Hepatocyte (in vitro differentiated cells): ENCODE measurements around the gene TCF7. TPM values are rescaled to one million over a fixed set of nuclear protein-coding genes. Genes with fewer than 3 reads are reported as not detected.

Experiments
- DNase-seq: peaks from one replicate; pipeline ENCODE4 v3.0.0-alpha.2; 2016; ENCODE audit warnings: low spot score
- H2AFZ ChIP-seq: fragments of 200-600 bp; sonication (generic); 2 replicates; pipeline ENCODE4 v1.6.0; 2016; ENCODE audit warnings: antibody characterized with exemption, mild to moderate bottlenecking
- H3K27ac ChIP-seq: fragments of 200-600 bp; sonication (generic); 2 replicates; pipeline ENCODE4 v1.5.1; 2016; ENCODE audit warnings: mild to moderate bottlenecking
- H3K27me3 ChIP-seq: fragments of 200-600 bp; sonication (generic); 2 replicates; pipeline ENCODE4 v1.6.1; 2016
- H3K36me3 ChIP-seq: fragments of 200-600 bp; sonication (generic); replicated peaks from 2 replicates; pipeline ENCODE4 v1.5.1; 2016; ENCODE audit warnings: low read depth; ENCODE audit not compliant: insufficient read depth
- H3K4me1 ChIP-seq: fragments of 200-600 bp; sonication (generic); 2 replicates; pipeline ENCODE4 v1.5.1; 2016; ENCODE audit warnings: mild to moderate bottlenecking, moderate library complexity; ENCODE audit not compliant: insufficient read depth
- H3K4me2 ChIP-seq: fragments of 200-600 bp; sonication (generic); 2 replicates; pipeline ENCODE4 v1.6.0; 2016
- H3K4me3 ChIP-seq: fragments of 200-600 bp; sonication (generic); 2 replicates; pipeline ENCODE4 v1.5.1; 2016; ENCODE audit warnings: mild to moderate bottlenecking
- H3K79me2 ChIP-seq: fragments of 200-600 bp; sonication (generic); 2 replicates; pipeline ENCODE4 v1.6.0; 2017; ENCODE audit warnings: mild to moderate bottlenecking
- H3K9me2 ChIP-seq: fragments of 200-600 bp; sonication (generic); replicated peaks from 2 replicates; pipeline ENCODE4 v1.6.0; 2017; ENCODE audit warnings: mild to moderate bottlenecking; ENCODE audit not compliant: insufficient read depth
- H3K9me3 ChIP-seq: fragments of 200-600 bp; sonication (generic); 2 replicates; pipeline ENCODE4 v1.5.1; 2016; ENCODE audit warnings: low read depth, mild to moderate bottlenecking
- H4K20me1 ChIP-seq: fragments of 200-600 bp; sonication (generic); 2 replicates; pipeline ENCODE4 v1.6.0; 2016; ENCODE audit warnings: mild to moderate bottlenecking; ENCODE audit not compliant: insufficient read depth, poor library complexity, severe bottlenecking
- EZH2 ChIP-seq: fragments of 200-600 bp; sonication (generic); IDR thresholded peaks from 2 replicates; pipeline ENCODE4 v1.6.1; 2016; ENCODE audit warnings: antibody characterized with exemption, mild to moderate bottlenecking, borderline replicate concordance
- EZH2phosphoT487 ChIP-seq: fragments of 200-600 bp; sonication (generic); IDR thresholded peaks from one replicate; pipeline ENCODE4 v1.6.1; 2018; ENCODE audit warnings: antibody characterized with exemption, mild to moderate bottlenecking, low read depth, moderate library complexity; ENCODE audit not compliant: unreplicated experiment, severe bottlenecking
- WGBS: methylation state at CpG from one replicate; pipeline ENCODE4 v1.1.6; 2016; ENCODE audit warnings: low lambda C conversion rate; ENCODE audit errors: missing lambda C conversion rate; 5-methylcytosine and 5-hydroxymethylcytosine counted together
- polyA plus RNA-seq: library from polyadenylated mRNA; unstranded; fragments of >200 nt; fragmentation: Nextera tagmentation; extraction: Ambion mirVana; gene quantifications from 2 replicates; pipeline ENCODE4 v1.2.1, GENCODE V29; 2016
- total RNA-seq: library from RNA; depleted of rRNA; stranded (reverse); fragments of >200 nt; gene quantifications from 2 replicates; pipeline ENCODE4 v1.2.3, GENCODE V29; 2014
- TF ChIP-seq, protein P1 (sequence below): fragments of 200-600 bp; sonication (generic); IDR thresholded peaks from 2 replicates; pipeline ENCODE4 v1.5.1; 2016; ENCODE audit warnings: antibody characterized with exemption, mild to moderate bottlenecking; ENCODE audit not compliant: poor library complexity

The TCF7 gene
- total and polyA plus RNA-seq, 2 experiments from 2014 or later = 7.5 to 8.1 TPM

DNA sequence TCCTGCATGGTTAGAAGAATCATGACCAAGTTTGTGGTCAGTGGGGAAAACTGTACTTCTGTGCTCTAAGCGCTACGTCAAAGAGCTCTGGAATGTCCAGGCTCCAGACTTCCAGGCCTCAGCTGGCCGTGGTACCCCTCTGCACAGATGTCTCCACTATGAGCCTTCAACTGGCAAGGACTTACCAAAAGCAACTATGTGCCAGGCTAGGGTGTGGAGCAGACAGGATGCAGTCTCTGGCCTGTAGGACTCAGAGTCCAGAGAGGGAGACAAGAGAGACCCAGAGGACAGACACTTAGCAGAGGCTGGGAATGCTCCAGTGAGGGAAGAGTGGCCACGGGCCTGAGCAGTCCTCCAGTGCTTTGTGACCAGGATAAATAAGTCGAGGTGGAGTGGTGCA is 31.0 kb upstream of the TCF7 start:
- 62% methylated on average over 5 of the region's 5 CpGs for whole genome bisulfite sequencing
- no peaks in the 10 kb centered on the region for H3K27me3 ChIP-seq
- H3K4me3 ChIP-seq = no peak overlapping the region
- H3K9me2 ChIP-seq = no peaks in the 10 kb centered on the region
- no peaks in the 10 kb centered on the region for H3K79me2 ChIP-seq
- no peaks in the 10 kb centered on the region for H3K9me3 ChIP-seq
- DNase-seq = no peak
- H3K36me3 ChIP-seq = no peaks in the 10 kb centered on the region
- H3K27ac ChIP-seq = no peak overlapping the region
- H3K4me1 ChIP-seq = no peaks in the 10 kb centered on the region
- H3K4me2 ChIP-seq = no peak overlapping the region
- no peak for TF ChIP-seq EZH2phosphoT487
- TF ChIP-seq, protein P1, sequence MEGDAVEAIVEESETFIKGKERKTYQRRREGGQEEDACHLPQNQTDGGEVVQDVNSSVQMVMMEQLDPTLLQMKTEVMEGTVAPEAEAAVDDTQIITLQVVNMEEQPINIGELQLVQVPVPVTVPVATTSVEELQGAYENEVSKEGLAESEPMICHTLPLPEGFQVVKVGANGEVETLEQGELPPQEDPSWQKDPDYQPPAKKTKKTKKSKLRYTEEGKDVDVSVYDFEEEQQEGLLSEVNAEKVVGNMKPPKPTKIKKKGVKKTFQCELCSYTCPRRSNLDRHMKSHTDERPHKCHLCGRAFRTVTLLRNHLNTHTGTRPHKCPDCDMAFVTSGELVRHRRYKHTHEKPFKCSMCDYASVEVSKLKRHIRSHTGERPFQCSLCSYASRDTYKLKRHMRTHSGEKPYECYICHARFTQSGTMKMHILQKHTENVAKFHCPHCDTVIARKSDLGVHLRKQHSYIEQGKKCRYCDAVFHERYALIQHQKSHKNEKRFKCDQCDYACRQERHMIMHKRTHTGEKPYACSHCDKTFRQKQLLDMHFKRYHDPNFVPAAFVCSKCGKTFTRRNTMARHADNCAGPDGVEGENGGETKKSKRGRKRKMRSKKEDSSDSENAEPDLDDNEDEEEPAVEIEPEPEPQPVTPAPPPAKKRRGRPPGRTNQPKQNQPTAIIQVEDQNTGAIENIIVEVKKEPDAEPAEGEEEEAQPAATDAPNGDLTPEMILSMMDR = no peak
- TF ChIP-seq EZH2 = no peak
- H2AFZ ChIP-seq = no peak overlapping the region
- no peaks in the 10 kb centered on the region for H4K20me1 ChIP-seq

DNA sequence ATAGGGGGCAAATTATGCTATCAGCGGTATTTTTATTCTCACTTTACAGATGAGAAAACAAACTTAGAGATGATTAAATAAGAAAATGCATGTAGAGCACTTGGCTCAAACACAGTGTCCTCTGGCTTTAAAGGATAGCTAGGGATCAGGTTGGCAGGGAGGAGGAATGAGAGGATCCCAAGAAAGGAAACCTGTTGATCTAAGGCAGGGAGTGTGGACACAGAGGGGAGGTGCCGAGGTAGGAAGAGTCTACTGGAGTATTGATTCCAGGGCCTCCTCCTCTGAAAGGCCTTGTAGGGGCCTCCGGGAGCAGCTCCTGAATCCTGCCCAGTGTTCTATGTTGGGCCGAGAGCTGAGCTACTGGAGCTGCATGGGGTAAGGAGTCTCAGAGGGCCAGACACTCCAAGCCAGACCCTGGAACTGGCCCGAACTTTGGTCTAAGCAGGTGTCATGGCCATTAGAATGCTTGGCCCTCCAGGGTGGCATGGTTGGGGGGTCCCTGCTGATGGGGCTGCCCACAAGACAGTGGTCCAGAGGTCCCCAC is 30.4 kb upstream of the TCF7 start:
- Histone ChIP-seq H3K4me1 (no peaks in the 10 kb centered on the region), H3K36me3 (no peaks in the 10 kb centered on the region)
- WGBS = 80% methylated on average over 5 of the region's 5 CpGs

DNA sequence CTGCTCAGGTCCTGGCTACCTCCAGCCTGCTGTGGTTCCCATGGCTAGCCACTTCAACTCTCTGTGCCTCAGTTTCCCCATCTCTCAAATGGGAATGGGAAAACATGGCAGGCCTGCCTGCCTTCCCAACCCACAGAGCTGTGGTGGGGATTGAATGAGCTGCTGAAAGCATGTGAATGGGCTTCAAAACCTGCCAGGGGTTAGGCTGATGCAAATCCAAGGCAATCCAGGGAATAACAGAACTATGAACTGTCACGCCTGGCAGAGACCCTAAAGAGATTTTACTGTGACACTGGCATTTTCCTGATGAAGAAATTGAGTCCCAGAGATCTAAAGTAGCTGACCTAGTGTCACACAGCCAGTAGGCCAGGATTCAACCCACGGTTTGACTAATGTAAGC is 29.9 kb upstream of the TCF7 start:
- no peaks in the 10 kb centered on the region for H3K9me2 ChIP-seq
- no peak overlapping the region for H2AFZ ChIP-seq
- 52% methylated on average over 2 of the region's 2 CpGs for WGBS
- H3K27ac ChIP-seq = no peak overlapping the region
- no peaks in the 10 kb centered on the region for H3K79me2 ChIP-seq
- H3K9me3 ChIP-seq = no peaks in the 10 kb centered on the region
- no peaks in the 10 kb centered on the region for H3K4me1 ChIP-seq
- no peak overlapping the region for H3K4me2 ChIP-seq
- no peaks in the 10 kb centered on the region for H3K27me3 ChIP-seq
- H3K36me3 ChIP-seq = no peaks in the 10 kb centered on the region
- H3K4me3 ChIP-seq = no peak overlapping the region
- TF ChIP-seq, protein P1 = no peak
- TF ChIP-seq EZH2 (no peak), EZH2phosphoT487 (no peak)
- DNase-seq = no peak
- H4K20me1 ChIP-seq = no peaks in the 10 kb centered on the region

More for the DNA sequence above, 30.4 kb upstream of the TCF7 start:
- H3K4me2 ChIP-seq = no peak overlapping the region
- no peak overlapping the region for H3K4me3 ChIP-seq
- no peak overlapping the region for H2AFZ ChIP-seq
- H3K9me2 ChIP-seq = no peaks in the 10 kb centered on the region
- DNase-seq = no peak
- TF ChIP-seq EZH2phosphoT487 (no peak), EZH2 (no peak)
- TF ChIP-seq, protein P1 = no peak
- H3K9me3 ChIP-seq = no peaks in the 10 kb centered on the region
- no peaks in the 10 kb centered on the region for H3K27me3 ChIP-seq
- no peaks in the 10 kb centered on the region for H3K79me2 ChIP-seq
- no peak overlapping the region for H3K27ac ChIP-seq
- no peaks in the 10 kb centered on the region for H4K20me1 ChIP-seq

DNA sequence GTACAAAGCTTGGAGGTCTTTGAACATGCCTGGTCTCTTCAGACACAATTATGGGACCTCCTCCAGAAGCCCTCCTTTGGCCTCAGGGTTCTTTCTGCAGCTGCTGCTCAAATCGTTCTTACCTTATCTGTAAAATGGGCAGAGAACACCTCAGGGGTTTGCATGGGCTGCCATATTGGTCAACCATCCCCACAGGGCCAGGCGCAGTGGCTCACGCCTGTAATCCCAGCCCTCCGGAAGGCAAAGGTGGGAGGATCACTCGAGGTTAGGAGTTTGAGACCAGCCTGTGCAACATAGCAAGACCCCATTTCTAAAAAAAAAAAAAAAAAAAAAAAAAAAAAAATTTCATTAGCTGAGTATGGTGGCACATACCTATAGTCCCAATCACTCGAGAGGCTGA is 29.1 kb upstream of the TCF7 start:
- WGBS = 93% methylated on average over 6 of the region's 6 CpGs
- no peaks in the 10 kb centered on the region for H3K27me3 ChIP-seq
- no peak overlapping the region for H2AFZ ChIP-seq
- H3K4me3 ChIP-seq = no peak overlapping the region
- no peak for DNase-seq
- no peaks in the 10 kb centered on the region for H3K36me3 ChIP-seq
- H3K4me2 ChIP-seq = no peak overlapping the region
- H3K27ac ChIP-seq = no peak overlapping the region
- H3K9me2 ChIP-seq = no peaks in the 10 kb centered on the region
- no peaks in the 10 kb centered on the region for H4K20me1 ChIP-seq
- H3K4me1 ChIP-seq = no peaks in the 10 kb centered on the region
- H3K9me3 ChIP-seq = no peaks in the 10 kb centered on the region
- TF ChIP-seq EZH2 (no peak), EZH2phosphoT487 (no peak)
- TF ChIP-seq, protein P1 = no peak
- no peaks in the 10 kb centered on the region for H3K79me2 ChIP-seq
